ENCODE measurements around the gene KRT4.

DNA sequence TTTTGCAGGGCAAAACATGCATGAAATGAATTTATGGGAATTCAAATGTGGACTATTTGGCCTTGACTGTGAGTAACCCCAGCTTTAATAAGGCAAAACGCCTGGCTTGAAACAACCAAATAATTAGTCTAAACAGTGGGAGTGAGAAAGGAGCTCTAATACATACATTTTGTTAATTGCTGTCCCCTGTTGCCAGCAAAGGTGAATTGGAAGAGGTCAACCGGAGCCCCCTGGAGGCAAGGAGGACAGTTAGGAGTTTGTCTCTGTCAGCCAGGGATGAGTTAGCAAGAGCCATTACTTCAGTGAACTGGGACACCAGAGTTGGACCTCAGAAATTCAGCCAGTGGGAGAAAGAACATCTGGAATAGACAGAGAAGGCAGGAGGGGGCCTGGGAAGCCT lies 54.2 kb downstream of the KRT4 start:
- TF ChIP-seq EP300 (IDR thresholded peaks at IDR 0.05; ENCODE audit: borderline replicate concordance) (no peak), EGR1 (IDR thresholded peaks at IDR 0.05) (no peak), YY1 (IDR thresholded peaks at IDR 0.05; ENCODE audit: low read depth) (no peak), TAF1 (IDR thresholded peaks at IDR 0.05; ENCODE audit: low read depth) (no peak), CREB1 (IDR thresholded peaks at IDR 0.05; ENCODE audit: low read depth) (no peak), FOXM1 (IDR thresholded peaks at IDR 0.05; ENCODE audit: borderline replicate concordance, low read depth) (no peak), ZBTB7A (IDR thresholded peaks at IDR 0.05; ENCODE audit: low read depth) (no peak), RAD21 (IDR thresholded peaks at IDR 0.05; ENCODE audit: low read depth) (no peak), NFIC (IDR thresholded peaks at IDR 0.05) (no peak)
- TF ChIP-seq, protein P1, sequence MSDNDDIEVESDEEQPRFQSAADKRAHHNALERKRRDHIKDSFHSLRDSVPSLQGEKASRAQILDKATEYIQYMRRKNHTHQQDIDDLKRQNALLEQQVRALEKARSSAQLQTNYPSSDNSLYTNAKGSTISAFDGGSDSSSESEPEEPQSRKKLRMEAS (IDR thresholded peaks at IDR 0.05), result no peak
- TF ChIP-seq, protein P2, sequence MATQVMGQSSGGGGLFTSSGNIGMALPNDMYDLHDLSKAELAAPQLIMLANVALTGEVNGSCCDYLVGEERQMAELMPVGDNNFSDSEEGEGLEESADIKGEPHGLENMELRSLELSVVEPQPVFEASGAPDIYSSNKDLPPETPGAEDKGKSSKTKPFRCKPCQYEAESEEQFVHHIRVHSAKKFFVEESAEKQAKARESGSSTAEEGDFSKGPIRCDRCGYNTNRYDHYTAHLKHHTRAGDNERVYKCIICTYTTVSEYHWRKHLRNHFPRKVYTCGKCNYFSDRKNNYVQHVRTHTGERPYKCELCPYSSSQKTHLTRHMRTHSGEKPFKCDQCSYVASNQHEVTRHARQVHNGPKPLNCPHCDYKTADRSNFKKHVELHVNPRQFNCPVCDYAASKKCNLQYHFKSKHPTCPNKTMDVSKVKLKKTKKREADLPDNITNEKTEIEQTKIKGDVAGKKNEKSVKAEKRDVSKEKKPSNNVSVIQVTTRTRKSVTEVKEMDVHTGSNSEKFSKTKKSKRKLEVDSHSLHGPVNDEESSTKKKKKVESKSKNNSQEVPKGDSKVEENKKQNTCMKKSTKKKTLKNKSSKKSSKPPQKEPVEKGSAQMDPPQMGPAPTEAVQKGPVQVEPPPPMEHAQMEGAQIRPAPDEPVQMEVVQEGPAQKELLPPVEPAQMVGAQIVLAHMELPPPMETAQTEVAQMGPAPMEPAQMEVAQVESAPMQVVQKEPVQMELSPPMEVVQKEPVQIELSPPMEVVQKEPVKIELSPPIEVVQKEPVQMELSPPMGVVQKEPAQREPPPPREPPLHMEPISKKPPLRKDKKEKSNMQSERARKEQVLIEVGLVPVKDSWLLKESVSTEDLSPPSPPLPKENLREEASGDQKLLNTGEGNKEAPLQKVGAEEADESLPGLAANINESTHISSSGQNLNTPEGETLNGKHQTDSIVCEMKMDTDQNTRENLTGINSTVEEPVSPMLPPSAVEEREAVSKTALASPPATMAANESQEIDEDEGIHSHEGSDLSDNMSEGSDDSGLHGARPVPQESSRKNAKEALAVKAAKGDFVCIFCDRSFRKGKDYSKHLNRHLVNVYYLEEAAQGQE (IDR thresholded peaks at IDR 0.05; ENCODE audit: low read depth), result no peak
- TF ChIP-seq, protein P3, sequence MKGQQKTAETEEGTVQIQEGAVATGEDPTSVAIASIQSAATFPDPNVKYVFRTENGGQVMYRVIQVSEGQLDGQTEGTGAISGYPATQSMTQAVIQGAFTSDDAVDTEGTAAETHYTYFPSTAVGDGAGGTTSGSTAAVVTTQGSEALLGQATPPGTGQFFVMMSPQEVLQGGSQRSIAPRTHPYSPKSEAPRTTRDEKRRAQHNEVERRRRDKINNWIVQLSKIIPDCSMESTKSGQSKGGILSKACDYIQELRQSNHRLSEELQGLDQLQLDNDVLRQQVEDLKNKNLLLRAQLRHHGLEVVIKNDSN (IDR thresholded peaks at IDR 0.05), result no peak

All from Ishikawa (cell line).